DMS 273 (cell line): ENCODE results near the gene CLMN.

Source experiments
- DNase-seq: peaks from one replicate; lab custom pipeline; 2025; ENCODE audit not compliant: unreplicated experiment; lab: John Stamatoyannopoulos, UW

The CLMN gene

DNA sequence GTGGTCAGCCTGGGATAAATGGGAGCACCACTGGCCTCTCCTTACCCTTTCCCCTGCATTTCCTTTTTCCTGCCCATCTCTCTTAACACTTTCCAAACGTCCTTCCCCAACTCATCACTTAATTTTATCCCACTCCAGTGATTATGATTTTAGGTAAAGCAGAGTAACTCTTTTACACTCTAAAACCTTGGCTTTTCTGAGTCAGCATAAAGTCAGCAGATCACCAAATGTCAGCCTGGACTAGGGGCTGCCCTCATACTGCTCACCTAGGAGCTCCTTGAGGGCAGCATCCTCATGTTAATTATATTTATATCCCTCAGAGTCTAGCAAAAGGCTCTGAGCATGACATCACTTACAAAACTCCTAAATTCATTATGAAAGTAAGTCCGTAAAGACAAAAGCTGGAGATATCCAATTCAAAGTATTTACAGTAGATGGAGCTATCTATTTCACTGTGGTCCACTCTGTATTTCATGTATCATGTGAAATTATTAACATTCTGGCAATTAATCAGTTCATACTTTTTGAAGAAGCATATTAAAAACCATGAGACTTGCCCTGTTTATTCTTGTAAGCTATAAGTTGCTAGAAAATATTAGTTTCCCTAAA is 145.4 kb downstream of the CLMN start:
- DNase-seq = no peak

DNA sequence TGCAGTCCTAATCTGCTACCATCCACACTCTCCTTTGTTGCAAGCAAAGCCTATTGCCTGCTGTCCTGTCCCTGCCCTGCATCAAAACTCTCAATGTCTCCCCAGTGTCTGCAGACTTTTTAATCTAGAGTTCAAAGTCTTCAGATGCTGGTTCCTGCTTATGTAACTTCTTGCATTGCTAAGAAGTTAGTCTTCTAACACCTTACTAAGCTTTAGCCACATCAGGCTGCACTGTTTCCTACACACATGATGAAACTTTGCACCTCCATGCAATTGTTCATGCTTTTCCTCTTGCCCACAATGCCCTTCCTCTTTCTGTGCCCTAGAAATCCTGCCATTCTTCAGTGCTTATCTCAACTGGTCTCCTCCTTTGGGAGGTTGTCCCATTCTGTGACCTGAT is 146.2 kb downstream of the CLMN start:
- no peak for DNase-seq

GRCh38 chr14:95167177-95167576 is 152.5 kb downstream of the CLMN start:
- no peak for DNase-seq

GRCh38 chr14:95165517-95165916 is 154.2 kb downstream of the CLMN start:
- DNase-seq = no peak

- DNase-seq = no peak
Measured at GRCh38 chr14:95164506-95164905, 155.2 kb downstream of the CLMN start.

DNA sequence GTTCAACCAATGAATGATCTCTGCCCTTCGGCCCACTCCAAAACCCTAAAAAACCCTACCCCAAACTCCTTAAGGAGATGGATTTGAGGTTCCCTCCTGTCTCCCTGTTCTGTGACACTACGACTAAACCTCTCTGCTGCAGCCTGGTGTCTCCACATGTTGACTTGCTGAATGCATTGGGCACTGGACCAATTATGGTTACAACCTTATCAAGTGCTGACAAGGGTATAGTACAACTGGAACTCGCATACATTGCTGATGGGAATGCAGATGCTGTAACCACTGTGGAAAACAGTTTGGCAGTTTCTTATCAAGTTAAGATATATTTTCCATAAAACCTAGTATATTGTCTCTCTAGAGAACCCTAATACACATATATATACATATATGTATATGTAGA is 156.0 kb downstream of the CLMN start:
- no peak for DNase-seq

- DNase-seq = no peak
Measured at GRCh38 chr14:95163132-95163531, 156.6 kb downstream of the CLMN start.

DNA sequence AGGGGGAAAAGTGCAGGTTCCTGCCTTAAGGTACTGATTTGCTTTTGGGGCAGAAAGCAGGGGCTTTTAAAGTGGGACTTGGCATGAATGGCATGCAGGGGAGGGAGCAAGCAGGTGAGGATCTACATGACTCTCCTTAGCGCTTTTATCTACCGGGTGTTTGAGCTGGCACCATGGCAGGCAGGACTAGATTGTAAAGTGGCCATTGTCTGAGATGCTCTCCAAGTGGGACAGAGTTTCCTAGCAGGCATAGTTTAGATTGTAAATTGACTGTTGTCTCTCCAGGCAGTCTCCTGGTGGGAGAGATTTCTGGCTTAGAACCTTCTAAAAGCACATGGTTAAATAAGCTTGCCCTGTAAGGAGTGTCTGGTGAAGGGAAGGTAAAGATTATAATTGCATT is 157.1 kb downstream of the CLMN start:
- DNase-seq = no peak

GRCh38 chr14:95157327-95158189 is 162.2 kb downstream of the CLMN start, which contains the start of gene DICER1:
TSS of gene DICER1 (minus strand) at chr14:95157529. CDS start at chr14:95133458, 24,071 bp downstream.
- peak; percentile 98 for DNase-seq

- DNase-seq = no peak
Measured at GRCh38 chr14:95157048-95157326, 162.7 kb downstream of the CLMN start.

- DNase-seq = peak; percentile 71
Measured at GRCh38 chr14:95156161-95157047, 163.3 kb downstream of the CLMN start.

- DNase-seq = no peak
Measured at GRCh38 chr14:95155045-95155444, 164.7 kb downstream of the CLMN start.

- no peak for DNase-seq
Measured at GRCh38 chr14:95153866-95154265, 165.8 kb downstream of the CLMN start.

DNA sequence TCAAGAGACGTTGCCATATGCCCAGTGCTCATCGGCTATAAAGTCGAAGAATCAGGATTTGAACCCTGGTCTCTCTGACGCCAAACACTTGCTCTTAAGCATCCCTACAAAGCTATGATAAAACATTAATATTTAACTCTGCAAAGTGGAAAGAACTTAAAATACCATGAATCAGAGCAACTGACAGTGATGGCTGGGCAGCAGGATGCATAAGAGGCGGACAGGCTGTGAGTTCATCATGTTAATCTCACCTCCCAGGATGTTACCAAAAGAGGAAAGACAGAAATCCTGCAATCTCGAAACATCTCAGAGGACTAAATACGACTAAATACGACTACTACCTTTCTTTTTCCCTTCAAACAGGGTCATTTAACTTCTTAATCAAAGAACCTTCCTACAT is 168.1 kb downstream of the CLMN start:
- DNase-seq = no peak

DNA sequence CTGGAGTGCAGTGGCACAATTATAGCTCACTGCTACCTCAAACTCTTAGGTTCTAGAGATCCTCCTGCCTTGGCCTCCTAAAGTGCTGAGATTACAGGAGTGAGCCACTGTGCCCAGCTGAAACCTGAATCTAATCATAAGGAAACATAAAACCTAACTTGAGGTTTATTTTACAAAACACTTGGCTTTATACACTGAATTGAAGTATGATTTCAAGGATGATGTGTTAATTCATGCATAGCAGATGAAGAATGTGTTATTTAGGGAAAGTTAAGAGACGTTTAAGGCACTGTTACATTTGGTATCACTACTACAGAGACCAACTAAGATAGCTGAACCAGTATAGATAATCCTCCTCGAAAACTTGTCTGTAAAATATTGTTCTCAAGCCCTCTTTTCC is 168.8 kb downstream of the CLMN start:
- no peak for DNase-seq

DNA sequence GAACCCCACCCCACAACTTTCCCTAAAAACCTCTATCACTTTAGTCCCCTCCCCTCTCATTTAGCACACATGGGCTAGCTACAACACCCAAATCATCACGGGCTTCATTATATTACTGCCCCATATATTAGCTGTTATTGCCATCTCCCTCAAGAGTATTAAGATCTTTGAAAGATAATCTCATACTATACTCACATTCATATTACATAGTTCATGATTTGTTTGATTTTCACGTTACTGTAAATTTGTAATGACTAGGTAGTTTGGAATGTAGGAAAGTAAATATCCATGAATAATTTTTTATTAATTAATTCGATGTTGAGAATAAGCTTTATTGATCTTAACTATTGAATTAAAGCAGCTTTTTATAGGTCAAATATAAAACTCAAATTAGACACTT is 170.3 kb downstream of the CLMN start:
- DNase-seq = no peak

- no peak for DNase-seq
Measured at GRCh38 chr14:95147597-95147996, 172.1 kb downstream of the CLMN start.

GRCh38 chr14:95146079-95146771 is 173.5 kb downstream of the CLMN start:
- DNase-seq = no peak

- DNase-seq = no peak
Measured at GRCh38 chr14:95144849-95145248, 174.9 kb downstream of the CLMN start.

- no peak for DNase-seq
Measured at GRCh38 chr14:95143808-95144620, 175.7 kb downstream of the CLMN start.
